NCI-H2227 treated with DMSO at 0.1 percent for 48 hours (cell line): ENCODE data around the gene PEA15.
A peak's percentile ranks its signal among the peaks of the same experiment; 100 is the strongest.

Experiments used
- DNase-seq: peaks from one replicate; lab custom pipeline; 2025; lab: John Stamatoyannopoulos, UW

PEA15 gene

GRCh38 chr1:160179336-160179735, 25.8 kb upstream of the PEA15 start:
- DNase-seq = no peak

- DNase-seq = no peak
Measured at GRCh38 chr1:160186246-160186645, 18.9 kb upstream of the PEA15 start.

- no peak for DNase-seq
Measured at GRCh38 chr1:160186729-160187128, 18.5 kb upstream of the PEA15 start.

GRCh38 chr1:160187407-160187806, 17.8 kb upstream of the PEA15 start:
- DNase-seq = no peak

GRCh38 chr1:160188341-160188740, 16.8 kb upstream of the PEA15 start:
- DNase-seq = no peak

- no peak for DNase-seq
Measured at GRCh38 chr1:160189649-160190625, 15.2 kb upstream of the PEA15 start, which contains the start of gene CASQ1. Gene CASQ1, plus strand, starts transcription at chr1:160190575. Its CDS starts 177 bp downstream, at chr1:160190752.

GRCh38 chr1:160191756-160192155, 13.4 kb upstream of the PEA15 start:
- no peak for DNase-seq

- no peak for DNase-seq
Measured at GRCh38 chr1:160192234-160192633, 12.9 kb upstream of the PEA15 start.

GRCh38 chr1:160193091-160193819, 11.9 kb upstream of the PEA15 start:
- DNase-seq = peak; percentile 78

- no peak for DNase-seq
Measured at GRCh38 chr1:160193832-160194736, 11.1 kb upstream of the PEA15 start.

- DNase-seq = no peak
Measured at GRCh38 chr1:160194737-160195059, 10.5 kb upstream of the PEA15 start.

GRCh38 chr1:160196143-160196542, 9.0 kb upstream of the PEA15 start:
- DNase-seq = no peak

GRCh38 chr1:160197231-160197630, 8.0 kb upstream of the PEA15 start:
- DNase-seq = no peak

- no peak for DNase-seq
Measured at GRCh38 chr1:160200786-160201185, 4.4 kb upstream of the PEA15 start.

- DNase-seq = no peak
Measured at GRCh38 chr1:160204526-160205241, 500 bp upstream of the PEA15 start.

- no peak for DNase-seq
Measured at GRCh38 chr1:160206036-160206389, 829 bp downstream of the PEA15 start.

GRCh38 chr1:160206421-160207117, 1.4 kb downstream of the PEA15 start:
- no peak for DNase-seq

- no peak for DNase-seq
Measured at GRCh38 chr1:160207118-160207650, 2.0 kb downstream of the PEA15 start.

- DNase-seq = no peak
Measured at GRCh38 chr1:160207771-160208556, 2.8 kb downstream of the PEA15 start.
